Activated naive CD8-positive, alpha-beta T cell (primary cell): ENCODE results near the gene NDUFA7.
"Not testable (repeated sequence)": the region's sequence is repeated elsewhere in the genome, so short reads cannot be mapped to it uniquely, and the experiment has no call there.

Source experiments
- H3K27ac Mint-ChIP-seq: one replicate; pipeline ENCODE4 v1.8.0; 2021; ENCODE audit warnings: mixed read lengths
- H3K27me3 Mint-ChIP-seq: one replicate; pipeline ENCODE4 v1.8.0; 2021; ENCODE audit warnings: mixed read lengths
- H3K36me3 Mint-ChIP-seq: one replicate; pipeline ENCODE4 v1.8.0; 2021; ENCODE audit warnings: mixed read lengths
- H3K4me1 Mint-ChIP-seq: one replicate; pipeline ENCODE4 v1.8.0; 2021; ENCODE audit warnings: low read depth, mixed read lengths
- H3K4me3 Mint-ChIP-seq: one replicate; pipeline ENCODE4 v1.8.0; 2021; ENCODE audit warnings: mild to moderate bottlenecking, mixed read lengths
- H3K9me3 Mint-ChIP-seq: one replicate; pipeline ENCODE4 v1.8.0; 2021; ENCODE audit warnings: low read depth, mixed read lengths

NDUFA7 gene

DNA sequence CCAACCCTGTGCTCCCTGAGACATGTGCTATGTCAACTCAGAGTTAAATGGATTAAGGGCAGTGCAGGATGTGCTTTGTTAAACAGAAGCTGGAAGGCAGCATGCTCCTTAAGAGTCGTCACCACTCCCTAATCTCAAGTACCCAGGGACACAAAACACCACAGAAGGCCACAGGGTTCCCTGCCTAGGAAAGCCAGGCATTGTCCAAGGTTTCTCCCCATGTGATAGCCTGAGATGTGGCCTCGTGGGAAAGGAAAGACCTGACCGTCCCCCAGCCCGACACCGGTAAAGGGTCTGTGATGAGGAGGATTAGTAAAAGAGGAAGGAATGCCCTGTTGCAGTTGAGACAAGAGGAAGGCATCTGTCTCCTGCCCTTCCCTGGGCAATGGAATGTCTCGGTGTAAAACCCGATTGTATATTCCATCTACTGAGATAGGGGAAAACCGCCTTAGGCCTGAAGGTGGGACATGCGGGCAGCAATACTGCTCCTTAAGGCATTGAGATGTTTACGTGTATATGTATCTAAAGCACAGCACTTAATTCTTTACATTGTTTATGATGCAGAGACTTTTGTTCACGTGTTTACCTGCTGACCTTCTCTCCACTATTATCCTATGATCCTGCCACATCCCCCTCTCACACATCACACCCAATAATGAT is 6.1 kb downstream of the NDUFA7 start:
- H3K27ac Mint-ChIP-seq, H3K36me3 Mint-ChIP-seq, H3K9me3 Mint-ChIP-seq, H3K4me3 Mint-ChIP-seq, H3K27me3 Mint-ChIP-seq: not testable (repeated sequence)
- peaks cover 13% of the 10 kb centered on the region for H3K4me1 Mint-ChIP-seq

DNA sequence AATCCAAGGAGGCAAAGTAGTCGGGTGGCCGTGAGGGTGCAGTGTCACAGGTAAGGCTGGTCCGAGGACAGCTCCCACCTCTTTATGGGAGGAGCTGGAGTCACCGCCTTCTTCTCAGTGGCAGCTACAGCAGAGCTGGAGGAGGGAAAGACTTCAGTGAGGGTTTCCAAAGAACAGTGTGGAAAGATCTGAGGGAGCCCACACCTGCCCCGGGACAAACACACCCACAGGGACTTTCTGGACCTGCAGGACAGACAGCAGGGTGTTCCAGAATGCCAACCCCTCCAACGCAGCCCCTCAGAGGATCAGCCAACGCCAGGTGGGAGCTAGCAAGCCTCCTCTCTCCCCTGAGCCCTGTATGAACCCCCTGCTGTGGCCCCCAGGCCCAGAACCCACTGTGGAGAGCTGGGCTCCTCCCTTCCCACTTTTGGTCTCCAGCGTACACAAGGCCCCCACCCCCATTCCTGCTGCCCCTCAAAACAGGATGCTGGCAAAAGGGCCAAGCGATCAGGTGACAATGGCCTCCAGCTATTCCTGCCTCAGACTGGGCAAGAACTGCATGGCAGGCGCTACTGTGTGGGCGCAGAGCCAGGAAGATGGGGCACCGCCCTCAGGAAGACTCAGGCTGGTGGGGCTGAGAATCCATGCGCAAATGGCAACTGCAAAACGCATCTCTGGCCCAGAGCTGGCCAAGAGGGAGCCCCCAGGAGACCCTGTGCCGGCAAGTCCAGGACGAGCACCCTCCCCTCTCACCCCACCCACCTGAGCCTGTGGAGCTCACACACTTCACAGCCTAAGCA is 9.5 kb downstream of the NDUFA7 start:
- no peaks in the 10 kb centered on the region for H3K9me3 Mint-ChIP-seq

DNA sequence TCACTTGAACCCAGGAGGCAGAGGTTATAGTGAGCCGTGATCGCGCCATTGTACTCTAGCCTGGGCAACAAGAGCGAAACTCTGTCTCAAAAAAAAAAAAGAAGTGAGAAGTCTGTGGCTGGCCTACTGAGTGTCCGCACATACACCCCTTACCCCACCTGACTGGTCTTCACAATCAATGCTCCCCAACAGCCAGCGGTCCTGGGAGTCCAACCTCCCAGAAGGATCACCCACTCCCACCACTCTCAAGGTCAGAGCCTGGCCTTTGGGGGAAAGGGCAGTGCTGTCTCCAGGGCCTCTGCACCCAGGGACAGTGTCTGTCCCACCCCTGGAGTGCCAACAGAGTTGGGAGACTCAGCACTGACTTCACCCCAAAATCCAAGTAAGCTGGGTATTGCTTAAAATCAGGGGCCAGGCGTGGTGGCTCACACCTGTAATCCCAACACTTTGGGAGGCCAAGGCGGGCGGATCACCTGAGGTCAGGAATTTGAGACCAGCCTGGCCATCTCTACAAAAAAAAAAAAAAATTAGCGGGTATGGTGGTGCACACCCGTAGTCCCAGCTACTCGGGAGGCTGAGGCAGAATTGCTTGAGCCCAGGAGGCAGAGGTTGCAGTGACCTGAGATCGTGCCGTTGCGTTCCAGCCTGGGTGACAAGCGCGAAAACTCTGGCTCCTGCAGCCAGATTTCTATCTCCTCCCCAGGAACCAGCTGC is 10.7 kb downstream of the NDUFA7 start:
- H3K27me3 Mint-ChIP-seq: no peaks in the 10 kb centered on the region
- H3K27ac Mint-ChIP-seq: no peak overlapping the region
- no peaks in the 10 kb centered on the region for H3K9me3 Mint-ChIP-seq
- no peaks in the 10 kb centered on the region for H3K36me3 Mint-ChIP-seq
- H3K4me1 Mint-ChIP-seq: peaks cover 29% of the 10 kb centered on the region
- H3K4me3 Mint-ChIP-seq: no peak overlapping the region

More for the DNA sequence above, 9.5 kb downstream of the NDUFA7 start:
- Mint-ChIP-seq H3K36me3 (no peaks in the 10 kb centered on the region), H3K27ac (no peak overlapping the region), H3K4me3 (no peak overlapping the region), H3K4me1 (peaks cover 21% of the 10 kb centered on the region), H3K27me3 (no peaks in the 10 kb centered on the region)

DNA sequence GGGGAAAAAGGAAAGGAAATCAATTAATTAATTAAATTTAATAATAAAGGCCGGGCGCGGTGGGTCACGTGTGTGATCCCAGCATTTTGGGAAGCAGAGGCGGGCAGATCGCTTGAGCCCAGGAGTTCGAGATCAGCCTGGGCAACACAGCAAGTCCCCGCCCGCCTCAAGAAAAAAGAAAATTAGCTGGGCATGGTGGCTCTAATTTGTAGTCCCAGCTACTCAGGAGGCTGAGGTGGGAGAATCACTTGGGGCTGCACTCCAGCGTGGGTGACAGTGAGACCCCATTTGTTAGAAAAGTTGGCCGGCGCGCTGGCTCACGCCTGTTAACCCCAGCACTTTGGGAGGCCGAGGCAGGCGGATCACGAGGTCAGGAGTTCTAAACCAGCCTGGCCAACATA is 12.3 kb downstream of the NDUFA7 start:
- Mint-ChIP-seq H3K4me3 (peak overlapping the region; percentile 97), H3K9me3 (no peaks in the 10 kb centered on the region), H3K27ac (peak overlapping the region; percentile 96), H3K36me3 (peaks cover 3% of the 10 kb centered on the region), H3K27me3 (no peaks in the 10 kb centered on the region), H3K4me1 (peaks cover 31% of the 10 kb centered on the region)

- peak within 1 kb of the TSS; percentile 97 for H3K4me3 Mint-ChIP-seq
- peaks cover 31% of the 10 kb centered on the region for H3K4me1 Mint-ChIP-seq
- no peaks in the 10 kb centered on the region for H3K27me3 Mint-ChIP-seq
- peak within 1 kb of the TSS; percentile 96 for H3K27ac Mint-ChIP-seq
- H3K36me3 Mint-ChIP-seq: peaks cover 3% of the 10 kb centered on the region
- H3K9me3 Mint-ChIP-seq: no peaks in the 10 kb centered on the region
These were observed 13.0 kb downstream of the NDUFA7 start, which contains the start of gene CD320 for GRCh38 chr19:8307965-8308866. TSS of gene CD320 (minus strand) at chr19:8308358. CDS start at chr19:8308290, 68 bp downstream.

GRCh38 chr19:8307400-8307964 is 13.7 kb downstream of the NDUFA7 start:
- Mint-ChIP-seq H3K36me3 (peaks cover 3% of the 10 kb centered on the region), H3K27me3 (no peaks in the 10 kb centered on the region), H3K4me1 (peaks cover 31% of the 10 kb centered on the region), H3K27ac (peak overlapping the region; percentile 96), H3K4me3 (peak overlapping the region; percentile 97), H3K9me3 (no peaks in the 10 kb centered on the region)

DNA sequence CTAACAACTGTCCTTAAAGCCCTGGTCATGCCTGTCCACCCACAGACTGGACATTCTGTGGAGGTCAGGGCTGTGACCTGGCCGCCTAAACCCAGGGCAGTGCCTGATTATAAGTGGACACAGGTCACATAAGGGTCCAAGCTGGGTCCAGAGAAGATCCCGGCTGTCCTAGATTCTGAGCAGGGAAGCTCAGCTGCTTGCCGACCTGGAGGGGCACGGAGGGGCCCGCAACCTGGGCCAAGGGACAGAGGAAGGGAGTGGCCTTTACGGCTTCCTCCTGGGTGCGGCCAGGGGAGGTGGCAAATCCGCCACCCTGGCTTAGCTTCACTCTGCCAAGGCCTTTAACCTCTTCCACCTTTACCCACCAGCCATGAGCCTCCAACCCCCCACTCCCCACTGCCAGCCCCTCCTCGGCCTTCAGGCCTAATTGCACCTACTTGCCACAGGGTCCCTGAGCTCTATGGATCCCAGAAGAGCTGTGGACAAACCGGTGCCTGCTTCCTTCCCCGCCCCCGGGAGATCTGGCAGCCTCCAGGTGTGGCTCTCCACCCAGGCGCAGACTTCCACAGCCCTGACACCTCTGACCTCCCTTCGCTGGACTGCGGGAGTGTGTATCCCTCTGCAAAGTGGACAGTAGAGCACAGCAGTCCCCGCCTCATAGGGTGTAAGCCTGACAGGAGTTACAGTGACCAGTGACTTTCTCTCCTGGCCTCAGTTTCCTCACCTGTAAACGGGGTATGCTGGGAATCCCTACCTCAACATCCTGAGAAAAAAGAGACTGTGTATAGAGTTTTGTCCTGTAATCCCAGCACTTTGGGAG is 14.7 kb downstream of the NDUFA7 start:
- H3K9me3 Mint-ChIP-seq: no peaks in the 10 kb centered on the region
- peaks cover 31% of the 10 kb centered on the region for H3K4me1 Mint-ChIP-seq

DNA sequence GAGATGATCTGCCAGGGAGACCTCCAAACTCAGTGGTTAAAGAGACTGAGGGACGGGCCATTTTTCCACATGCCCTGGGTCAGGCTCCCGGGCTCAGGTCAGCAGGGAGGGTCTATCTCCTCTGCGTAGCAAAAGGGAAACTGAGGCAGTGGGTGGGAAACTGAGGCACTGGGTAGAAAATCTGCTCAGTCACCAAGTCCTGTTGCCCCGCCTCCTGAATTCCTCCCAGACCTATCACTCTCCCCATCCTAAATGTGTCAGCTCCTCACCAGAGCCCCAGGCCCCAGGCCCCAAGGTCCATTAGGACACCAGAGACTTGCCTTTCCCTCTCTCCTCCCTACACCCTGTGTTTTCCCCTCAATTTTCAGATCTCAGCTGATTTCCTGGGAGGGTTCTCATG is 15.4 kb downstream of the NDUFA7 start:
- Mint-ChIP-seq H3K4me1 (peaks cover 30% of the 10 kb centered on the region), H3K36me3 (peaks cover 3% of the 10 kb centered on the region), H3K27me3 (no peaks in the 10 kb centered on the region), H3K27ac (peak overlapping the region; percentile 80), H3K4me3 (no peak overlapping the region), H3K9me3 (no peaks in the 10 kb centered on the region)

More for the DNA sequence above, 14.7 kb downstream of the NDUFA7 start:
- peak overlapping the region; percentile 80 for H3K27ac Mint-ChIP-seq
- H3K36me3 Mint-ChIP-seq: peaks cover 3% of the 10 kb centered on the region
- peak overlapping the region; percentile 97 for H3K4me3 Mint-ChIP-seq
- H3K27me3 Mint-ChIP-seq: no peaks in the 10 kb centered on the region

GRCh38 chr19:8304841-8305621 is 16.1 kb downstream of the NDUFA7 start:
- Mint-ChIP-seq H3K27me3 (no peaks in the 10 kb centered on the region), H3K4me3 (no peak overlapping the region), H3K9me3 (no peaks in the 10 kb centered on the region), H3K36me3 (peaks cover 3% of the 10 kb centered on the region), H3K4me1 (peaks cover 30% of the 10 kb centered on the region), H3K27ac (no peak overlapping the region)

- peaks cover 3% of the 10 kb centered on the region for H3K36me3 Mint-ChIP-seq
- H3K9me3 Mint-ChIP-seq: no peaks in the 10 kb centered on the region
- no peaks in the 10 kb centered on the region for H3K27me3 Mint-ChIP-seq
- peaks cover 20% of the 10 kb centered on the region for H3K4me1 Mint-ChIP-seq
- H3K27ac Mint-ChIP-seq: no peak overlapping the region
- no peak overlapping the region for H3K4me3 Mint-ChIP-seq
These were observed 18.4 kb downstream of the NDUFA7 start for GRCh38 chr19:8302734-8303133.

- H3K36me3 Mint-ChIP-seq: peaks cover 3% of the 10 kb centered on the region
- H3K4me3 Mint-ChIP-seq: no peak overlapping the region
- no peaks in the 10 kb centered on the region for H3K27me3 Mint-ChIP-seq
- H3K4me1 Mint-ChIP-seq: peaks cover 18% of the 10 kb centered on the region
- H3K9me3 Mint-ChIP-seq: no peaks in the 10 kb centered on the region
- no peak overlapping the region for H3K27ac Mint-ChIP-seq
These were observed 18.9 kb downstream of the NDUFA7 start for GRCh38 chr19:8302357-8302691.

DNA sequence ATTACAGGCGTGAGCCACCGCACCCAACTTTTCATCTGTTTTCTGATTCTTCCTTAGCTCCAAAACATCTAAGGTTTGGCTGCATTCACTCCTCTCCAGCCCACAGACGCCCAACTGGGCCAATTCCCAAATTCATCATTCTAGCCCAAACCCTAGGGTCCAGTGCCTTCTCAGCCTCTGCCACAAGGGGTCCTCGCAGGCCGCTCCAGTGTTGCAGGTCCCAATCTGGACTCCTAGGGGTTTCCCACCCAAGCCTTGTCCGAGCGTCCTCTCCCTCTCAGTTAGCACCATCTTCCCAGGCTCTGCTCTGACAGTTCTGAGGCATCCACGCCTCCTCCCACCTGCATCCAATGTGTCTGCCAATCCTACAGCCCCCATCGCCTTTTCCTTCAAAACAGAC is 29.8 kb downstream of the NDUFA7 start:
- H3K27ac Mint-ChIP-seq, H3K27me3 Mint-ChIP-seq, H3K36me3 Mint-ChIP-seq, H3K4me3 Mint-ChIP-seq, H3K9me3 Mint-ChIP-seq, H3K4me1 Mint-ChIP-seq: not testable (repeated sequence)

DNA sequence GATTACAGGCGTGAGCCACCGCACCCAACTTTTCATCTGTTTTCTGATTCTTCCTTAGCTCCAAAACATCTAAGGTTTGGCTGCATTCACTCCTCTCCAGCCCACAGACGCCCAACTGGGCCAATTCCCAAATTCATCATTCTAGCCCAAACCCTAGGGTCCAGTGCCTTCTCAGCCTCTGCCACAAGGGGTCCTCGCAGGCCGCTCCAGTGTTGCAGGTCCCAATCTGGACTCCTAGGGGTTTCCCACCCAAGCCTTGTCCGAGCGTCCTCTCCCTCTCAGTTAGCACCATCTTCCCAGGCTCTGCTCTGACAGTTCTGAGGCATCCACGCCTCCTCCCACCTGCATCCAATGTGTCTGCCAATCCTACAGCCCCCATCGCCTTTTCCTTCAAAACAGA is 44.7 kb downstream of the NDUFA7 start:
- H3K9me3 Mint-ChIP-seq, H3K27ac Mint-ChIP-seq, H3K4me3 Mint-ChIP-seq, H3K27me3 Mint-ChIP-seq, H3K36me3 Mint-ChIP-seq, H3K4me1 Mint-ChIP-seq: not testable (repeated sequence)
